GM12873 (cell line): Measurements from ENCODE around the gene FAM193B.

Experiments used
- CTCF ChIP-seq: IDR thresholded peaks from 2 replicates; pipeline ENCODE4 v1.5.1; 2012; ENCODE audit warnings: low read depth, mild to moderate bottlenecking, moderate library complexity, low read length, control low read depth; ENCODE audit not compliant: insufficient read depth; ENCODE audit errors: missing control alignments

Gene FAM193B

GRCh38 chr5:177553671-177554429 lies 513 bp downstream of the FAM193B start:
- no peak for TF ChIP-seq CTCF

GRCh38 chr5:177552839-177553455 lies 1.4 kb downstream of the FAM193B start:
- TF ChIP-seq CTCF: no peak

- no peak for TF ChIP-seq CTCF
Measured at GRCh38 chr5:177550122-177550521, 4.2 kb downstream of the FAM193B start.

- TF ChIP-seq CTCF: no peak
Measured at GRCh38 chr5:177548495-177548894, 5.9 kb downstream of the FAM193B start.

- TF ChIP-seq CTCF: no peak
Measured at GRCh38 chr5:177547736-177548135, 6.6 kb downstream of the FAM193B start.

- no peak for TF ChIP-seq CTCF
Measured at GRCh38 chr5:177546258-177546741, 8.1 kb downstream of the FAM193B start.

GRCh38 chr5:177545487-177546257 lies 8.7 kb downstream of the FAM193B start:
- TF ChIP-seq CTCF: no peak
